Activated gamma-delta T cell treated with anti-CD3 and anti-CD28 coated beads, Interleukin-2, amount 50 U/mL, for 16 hours (primary cell): ENCODE results near the gene CCDC50.
A peak's percentile ranks its signal among the peaks of the same experiment; 100 is the strongest.

Experiments
- DNase-seq: peaks from one replicate; pipeline ENCODE4 v3.0.0-alpha.2; 2020; ENCODE audit warnings: low read depth

CCDC50 gene

GRCh38 chr3:191316876-191317603 is 12.2 kb upstream of the CCDC50 start:
- no peak for DNase-seq

- DNase-seq, result no peak
Observed at GRCh38 chr3:191320316-191320715, 8.9 kb upstream of the CCDC50 start.

GRCh38 chr3:191321019-191321767 is 8.0 kb upstream of the CCDC50 start:
- no peak for DNase-seq

- DNase-seq, result no peak
Observed at GRCh38 chr3:191324936-191325335, 4.3 kb upstream of the CCDC50 start.

GRCh38 chr3:191327526-191327925 is 1.7 kb upstream of the CCDC50 start:
- DNase-seq, result no peak

GRCh38 chr3:191328383-191328961 is 722 bp upstream of the CCDC50 start:
- peak; percentile 0 for DNase-seq

GRCh38 chr3:191329654-191330529 is 698 bp downstream of the CCDC50 start, which contains the start of gene UTS2B:
TSS of gene UTS2B (minus strand) at chr3:191330526. CDS start at chr3:191282189, 48,337 bp downstream.
- DNase-seq, result peak; percentile 2

- no peak for DNase-seq
Observed at GRCh38 chr3:191330530-191331048, 1.4 kb downstream of the CCDC50 start.

GRCh38 chr3:191331388-191331787 is 2.2 kb downstream of the CCDC50 start:
- no peak for DNase-seq

GRCh38 chr3:191333298-191333880 is 4.2 kb downstream of the CCDC50 start:
- no peak for DNase-seq

- no peak for DNase-seq
Observed at GRCh38 chr3:191334346-191334893, 5.2 kb downstream of the CCDC50 start.

GRCh38 chr3:191336833-191337232 is 7.6 kb downstream of the CCDC50 start:
- DNase-seq, result no peak

GRCh38 chr3:191338177-191338488 is 8.9 kb downstream of the CCDC50 start:
- no peak for DNase-seq

GRCh38 chr3:191339316-191339917 is 10.2 kb downstream of the CCDC50 start:
- no peak for DNase-seq

GRCh38 chr3:191340351-191340750 is 11.2 kb downstream of the CCDC50 start:
- DNase-seq, result no peak

GRCh38 chr3:191340966-191341365 is 11.8 kb downstream of the CCDC50 start:
- DNase-seq, result no peak

GRCh38 chr3:191342006-191342405 is 12.8 kb downstream of the CCDC50 start:
- DNase-seq, result no peak

GRCh38 chr3:191342411-191342810 is 13.2 kb downstream of the CCDC50 start:
- no peak for DNase-seq

- no peak for DNase-seq
Observed at GRCh38 chr3:191343115-191343514, 13.9 kb downstream of the CCDC50 start.

- DNase-seq, result no peak
Observed at GRCh38 chr3:191343913-191344312, 14.7 kb downstream of the CCDC50 start.

GRCh38 chr3:191345334-191345733 is 16.1 kb downstream of the CCDC50 start:
- DNase-seq, result no peak
